Skeletal muscle tissue (tissue), 1 donor: ENCODE data around the gene MAP1A. TPM values are rescaled to one million over a fixed set of nuclear protein-coding genes. Genes with fewer than 3 reads are reported as not detected.

Source experiments
- total RNA-seq: library from RNA; depleted of rRNA; stranded (reverse); fragments of >200 nt; gene quantifications from one replicate; pipeline ENCODE4 v1.2.3, GENCODE V29; 2014

MAP1A gene
- total RNA-seq, 1 donor from 2014 or later: 19.3 TPM

Other genes with a start within 250 kb of the MAP1A start
- not detected for gene TGM7, start 215.4 kb upstream of the MAP1A start, total RNA-seq
- 5.7 TPM for gene LCMT2, start 187.0 kb upstream of the MAP1A start, total RNA-seq
- 28.7 TPM for gene ZSCAN29, start 146.6 kb upstream of the MAP1A start, total RNA-seq
- gene TUBGCP4, start 146.5 kb upstream of the MAP1A start, total RNA-seq: 11.5 TPM
- 87.2 TPM for gene TP53BP1, start 24.5 kb upstream of the MAP1A start, total RNA-seq
- gene PPIP5K1, start 72.6 kb downstream of the MAP1A start, total RNA-seq: 8.9 TPM
- under 0.01 TPM for gene CKMT1B, start 76.4 kb downstream of the MAP1A start, total RNA-seq
- gene STRC, start 101.2 kb downstream of the MAP1A start, total RNA-seq: under 0.01 TPM
- 3.1 TPM for gene CATSPER2, start 131.2 kb downstream of the MAP1A start, total RNA-seq
- not detected for gene CKMT1A, start 176.3 kb downstream of the MAP1A start, total RNA-seq
- gene PDIA3, start 228.8 kb downstream of the MAP1A start, total RNA-seq: 47.5 TPM